Endodermal cell (in vitro differentiated cells): Measurements from ENCODE around the gene MAPK9. TPM values are rescaled to one million over a fixed set of nuclear protein-coding genes. Genes with fewer than 3 reads are reported as not detected.

Experiments used
- DNase-seq: peaks from one replicate; pipeline ENCODE4 v3.0.0-alpha.2; 2017
- H3K27ac ChIP-seq: 2 replicates; pipeline ENCODE4 v1.5.1; 2013; ENCODE audit warnings: mild to moderate bottlenecking, low read depth, low read length, moderate library complexity
- H3K27me3 ChIP-seq: 2 replicates; pipeline ENCODE4 v1.6.1; 2013; ENCODE audit warnings: mild to moderate bottlenecking, low read length, moderate library complexity; ENCODE audit not compliant: insufficient read depth, control insufficient read depth, poor library complexity, severe bottlenecking
- H3K36me3 ChIP-seq: 2 replicates; pipeline ENCODE4 v1.7.0; 2013; ENCODE audit warnings: mild to moderate bottlenecking, low read length, moderate library complexity; ENCODE audit not compliant: control insufficient read depth, insufficient read depth
- H3K4me1 ChIP-seq: one replicate; pipeline ENCODE4 v1.7.0; 2013; ENCODE audit warnings: low read length; ENCODE audit not compliant: control insufficient read depth, insufficient read depth
- H3K4me3 ChIP-seq: 2 replicates; pipeline ENCODE4 v1.5.1; 2013; ENCODE audit warnings: mild to moderate bottlenecking, low read length, moderate library complexity
- H3K9ac ChIP-seq: 2 replicates; pipeline ENCODE4 v1.6.1; 2013; ENCODE audit warnings: mild to moderate bottlenecking, low read length, moderate library complexity; ENCODE audit not compliant: poor library complexity, severe bottlenecking; ENCODE audit errors: extremely low read depth
- H3K9me3 ChIP-seq: 2 replicates; pipeline ENCODE4 v1.6.1; 2013; ENCODE audit warnings: mild to moderate bottlenecking, low read length, moderate library complexity; ENCODE audit not compliant: control insufficient read depth
- H3K27ac Mint-ChIP-seq: 2 replicates; pipeline ENCODE4 v1.8.0; 2020; ENCODE audit warnings: mixed read lengths
- H3K27me3 Mint-ChIP-seq: 2 replicates; pipeline ENCODE4 v1.8.0; 2021; ENCODE audit warnings: mild to moderate bottlenecking, mixed read lengths; ENCODE audit not compliant: insufficient read depth
- H3K36me3 Mint-ChIP-seq: 2 replicates; pipeline ENCODE4 v1.8.0; 2020; ENCODE audit warnings: low read depth, mixed read lengths
- H3K4me1 Mint-ChIP-seq: 2 replicates; pipeline ENCODE4 v1.8.0; 2020; ENCODE audit warnings: mixed read lengths
- H3K4me3 Mint-ChIP-seq: 2 replicates; pipeline ENCODE4 v1.8.0; 2020; ENCODE audit warnings: mild to moderate bottlenecking, moderate library complexity, mixed read lengths
- H3K9me3 Mint-ChIP-seq: 2 replicates; pipeline ENCODE4 v1.8.0; 2020; ENCODE audit warnings: mild to moderate bottlenecking, mixed read lengths
- WGBS, 2 experiments: methylation state at CpG; one replicate each; pipeline versions ENCODE4 v1.1.5 to v1.1.7; 2013; ENCODE audit warnings: missing lambda C conversion rate in 2 of 2, mixed read lengths in 1 of 2; ENCODE audit not compliant: insufficient coverage in 1 of 2, insufficient read length in 1 of 2; 5-methylcytosine and 5-hydroxymethylcytosine counted together
- total RNA-seq, 2 donors: library from RNA; stranded (reverse); fragmentation: NEBNext Ultra II Directional in 1 of 2; extraction: Animal tissue kit (Norgen Biotek cat#: 25700) in 1 of 2; gene quantifications; 2 replicates in 1 of 2; 3 replicates in 1 of 2; pipeline ENCODE4 v1.2.1, GENCODE V29; 2021
- TF ChIP-seq, protein P1 (sequence below): fragments of 200-600 bp; sonication (generic); conservative IDR thresholded peaks from 2 replicates; pipeline ENCODE4 v1.5.0; 2021; ENCODE audit warnings: antibody characterized with exemption, mild to moderate bottlenecking

The MAPK9 gene
- total RNA-seq, 2 donors from 2014 or later = 45.6 to 51.8 TPM

DNA sequence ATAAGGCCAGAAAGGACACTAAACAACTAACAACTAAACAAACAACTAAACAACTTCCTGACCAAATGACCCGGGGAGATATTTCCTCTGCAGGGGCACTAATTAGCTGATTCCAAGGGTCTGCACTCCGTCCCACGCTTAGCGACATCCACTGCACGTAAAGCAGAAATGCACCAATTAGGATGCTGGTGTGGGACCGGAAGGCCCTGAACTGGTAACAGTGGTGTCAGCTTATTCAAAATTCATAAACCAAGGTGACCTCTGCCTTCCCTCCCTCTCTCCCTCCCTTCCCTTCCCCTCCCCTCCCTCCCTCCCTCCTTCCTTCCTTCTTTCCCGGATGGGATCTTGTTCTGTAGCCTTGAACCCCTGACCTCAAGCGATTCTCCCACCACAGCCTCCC lies 92.5 kb downstream of the MAPK9 start:
- Histone ChIP-seq H3K27me3 (no peaks in the 10 kb centered on the region), H3K9me3 (no peaks in the 10 kb centered on the region), H3K36me3 (no peaks in the 10 kb centered on the region), H3K9ac (no peak overlapping the region), H3K27ac (no peak overlapping the region), H3K4me3 (no peak overlapping the region), H3K4me1 (no peaks in the 10 kb centered on the region)
- H3K4me3 Mint-ChIP-seq = no peak overlapping the region
- no peaks in the 10 kb centered on the region for H3K27me3 Mint-ChIP-seq
- H3K36me3 Mint-ChIP-seq = no peaks in the 10 kb centered on the region
- no peak overlapping the region for H3K27ac Mint-ChIP-seq
- H3K4me1 Mint-ChIP-seq = no peaks in the 10 kb centered on the region
- WGBS, 2 experiments = 92 to 93% methylated on average over 7 to 8 of the region's 8 CpGs
- no peak for DNase-seq
- H3K9me3 Mint-ChIP-seq = no peaks in the 10 kb centered on the region
- TF ChIP-seq, protein P1, sequence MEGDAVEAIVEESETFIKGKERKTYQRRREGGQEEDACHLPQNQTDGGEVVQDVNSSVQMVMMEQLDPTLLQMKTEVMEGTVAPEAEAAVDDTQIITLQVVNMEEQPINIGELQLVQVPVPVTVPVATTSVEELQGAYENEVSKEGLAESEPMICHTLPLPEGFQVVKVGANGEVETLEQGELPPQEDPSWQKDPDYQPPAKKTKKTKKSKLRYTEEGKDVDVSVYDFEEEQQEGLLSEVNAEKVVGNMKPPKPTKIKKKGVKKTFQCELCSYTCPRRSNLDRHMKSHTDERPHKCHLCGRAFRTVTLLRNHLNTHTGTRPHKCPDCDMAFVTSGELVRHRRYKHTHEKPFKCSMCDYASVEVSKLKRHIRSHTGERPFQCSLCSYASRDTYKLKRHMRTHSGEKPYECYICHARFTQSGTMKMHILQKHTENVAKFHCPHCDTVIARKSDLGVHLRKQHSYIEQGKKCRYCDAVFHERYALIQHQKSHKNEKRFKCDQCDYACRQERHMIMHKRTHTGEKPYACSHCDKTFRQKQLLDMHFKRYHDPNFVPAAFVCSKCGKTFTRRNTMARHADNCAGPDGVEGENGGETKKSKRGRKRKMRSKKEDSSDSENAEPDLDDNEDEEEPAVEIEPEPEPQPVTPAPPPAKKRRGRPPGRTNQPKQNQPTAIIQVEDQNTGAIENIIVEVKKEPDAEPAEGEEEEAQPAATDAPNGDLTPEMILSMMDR = no peak

GRCh38 chr5:180198208-180198607 lies 93.7 kb downstream of the MAPK9 start:
- H3K27ac Mint-ChIP-seq = no peak overlapping the region
- Histone ChIP-seq H3K9ac (no peak overlapping the region), H3K4me3 (no peak overlapping the region), H3K27me3 (no peaks in the 10 kb centered on the region), H3K4me1 (no peaks in the 10 kb centered on the region), H3K36me3 (no peaks in the 10 kb centered on the region), H3K9me3 (no peaks in the 10 kb centered on the region), H3K27ac (no peak overlapping the region)
- no peaks in the 10 kb centered on the region for H3K36me3 Mint-ChIP-seq
- no peaks in the 10 kb centered on the region for H3K27me3 Mint-ChIP-seq
- TF ChIP-seq, protein P1 = no peak
- no peaks in the 10 kb centered on the region for H3K4me1 Mint-ChIP-seq
- no peak for DNase-seq
- H3K9me3 Mint-ChIP-seq = no peaks in the 10 kb centered on the region
- 96 to 100% methylated on average over 3 to 4 of the region's 4 CpGs for WGBS, 2 experiments
- H3K4me3 Mint-ChIP-seq = no peak overlapping the region

DNA sequence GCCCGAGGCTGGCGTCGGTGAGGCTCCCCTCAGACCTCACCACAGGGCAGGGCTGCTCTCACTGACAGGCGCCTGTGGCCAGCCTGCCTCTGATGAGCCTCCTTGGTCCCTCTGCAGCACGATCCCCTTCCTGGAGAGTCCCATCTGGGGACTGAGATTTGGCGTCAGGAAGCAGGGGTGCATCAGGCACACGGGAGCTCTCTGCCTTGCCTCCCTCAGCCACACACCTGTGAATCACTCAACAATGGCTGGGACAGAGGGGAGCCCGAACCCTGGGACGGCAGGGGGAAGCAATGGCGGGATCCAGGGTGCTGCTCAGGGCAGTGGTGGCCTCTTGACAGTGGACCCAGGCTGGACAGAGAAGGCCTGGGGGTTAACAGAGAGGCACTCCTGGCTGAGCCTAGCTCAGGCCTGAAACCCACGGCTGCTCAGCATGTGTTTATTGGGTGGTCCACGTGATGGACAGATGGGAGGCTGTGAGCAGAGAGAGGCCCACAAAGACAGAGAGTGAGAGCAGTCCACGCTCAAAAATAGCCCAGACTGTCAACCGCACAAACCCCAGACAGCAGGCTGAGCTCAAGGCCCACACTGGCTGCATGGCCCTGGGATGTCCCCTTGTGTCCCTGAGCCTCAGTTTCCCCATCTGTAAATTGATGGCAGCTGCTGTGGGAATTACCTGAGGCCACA lies 94.7 kb downstream of the MAPK9 start:
- H3K36me3 ChIP-seq = no peaks in the 10 kb centered on the region
- H3K9me3 ChIP-seq = no peaks in the 10 kb centered on the region
- 91 to 94% methylated on average over 6 to 14 of the region's 14 CpGs for WGBS, 2 experiments
- Mint-ChIP-seq H3K9me3 (peaks cover under 1% of the 10 kb centered on the region), H3K4me1 (no peaks in the 10 kb centered on the region), H3K27ac (no peak overlapping the region), H3K27me3 (no peaks in the 10 kb centered on the region), H3K36me3 (no peaks in the 10 kb centered on the region), H3K4me3 (no peak overlapping the region)
- H3K4me1 ChIP-seq = no peaks in the 10 kb centered on the region
- TF ChIP-seq, protein P1 = no peak
- no peak overlapping the region for H3K4me3 ChIP-seq
- no peak overlapping the region for H3K27ac ChIP-seq
- H3K9ac ChIP-seq = no peak overlapping the region
- no peak for DNase-seq
- H3K27me3 ChIP-seq = no peaks in the 10 kb centered on the region
